HG03159 (cell line): Measurements from ENCODE around the gene GPR161.
"Not testable (repeated sequence)": the region's sequence is repeated elsewhere in the genome, so short reads cannot be mapped to it uniquely, and the experiment has no call there.

Source experiments
- ATAC-seq: cut with Tn5 transposase; IDR thresholded peaks from one replicate; pipeline ENCODE4 v1.9.1; 2021; ENCODE audit warnings: mild to moderate bottlenecking, moderate library complexity; ENCODE audit not compliant: unreplicated experiment

Gene GPR161

DNA sequence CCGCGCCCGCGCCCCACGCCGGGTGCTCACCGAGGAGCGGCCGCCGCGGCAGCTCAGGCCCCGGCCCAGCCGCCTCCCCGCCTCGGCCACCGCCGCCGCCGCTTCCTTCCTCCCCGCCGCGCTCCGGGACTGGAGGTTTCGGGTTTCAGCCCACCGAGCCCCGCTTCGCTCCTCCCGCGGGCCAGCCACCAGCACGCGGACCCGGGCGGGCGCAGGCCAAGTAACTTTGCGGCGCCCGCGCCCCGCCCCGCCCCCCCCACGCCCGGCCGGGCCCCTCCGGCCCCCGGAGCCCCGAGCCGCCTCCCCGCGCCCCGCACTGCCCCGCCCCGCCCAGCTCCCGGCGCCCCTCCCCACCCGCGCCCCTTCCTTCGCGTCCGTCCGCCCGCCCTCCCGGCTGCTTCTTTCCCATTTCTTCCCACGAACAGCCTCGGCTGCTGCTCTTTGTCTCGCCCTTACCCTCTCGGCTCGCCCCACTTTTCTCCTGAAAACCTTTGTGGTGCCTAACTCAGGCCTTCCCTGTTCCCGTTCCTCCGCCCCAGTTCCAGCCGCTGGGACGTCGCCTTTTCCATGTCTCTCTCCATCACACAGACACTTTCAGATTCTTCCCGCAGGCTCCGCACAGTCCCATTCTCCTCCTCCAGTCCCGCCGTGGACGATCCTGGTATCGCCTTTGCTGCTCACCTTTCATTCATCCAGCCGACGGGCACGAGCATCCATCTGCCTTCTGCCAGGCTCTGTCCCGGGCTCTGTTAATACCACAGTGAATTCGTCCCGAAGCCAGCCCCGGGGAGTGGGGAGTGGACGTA, at the start of gene GPR161:
Gene GPR161 (minus strand): TSS at position 222 of the 806 bp plus-strand sequence. CDS start 32,080 bp downstream, outside the sequence.
- peak; percentile 51 for ATAC-seq

DNA sequence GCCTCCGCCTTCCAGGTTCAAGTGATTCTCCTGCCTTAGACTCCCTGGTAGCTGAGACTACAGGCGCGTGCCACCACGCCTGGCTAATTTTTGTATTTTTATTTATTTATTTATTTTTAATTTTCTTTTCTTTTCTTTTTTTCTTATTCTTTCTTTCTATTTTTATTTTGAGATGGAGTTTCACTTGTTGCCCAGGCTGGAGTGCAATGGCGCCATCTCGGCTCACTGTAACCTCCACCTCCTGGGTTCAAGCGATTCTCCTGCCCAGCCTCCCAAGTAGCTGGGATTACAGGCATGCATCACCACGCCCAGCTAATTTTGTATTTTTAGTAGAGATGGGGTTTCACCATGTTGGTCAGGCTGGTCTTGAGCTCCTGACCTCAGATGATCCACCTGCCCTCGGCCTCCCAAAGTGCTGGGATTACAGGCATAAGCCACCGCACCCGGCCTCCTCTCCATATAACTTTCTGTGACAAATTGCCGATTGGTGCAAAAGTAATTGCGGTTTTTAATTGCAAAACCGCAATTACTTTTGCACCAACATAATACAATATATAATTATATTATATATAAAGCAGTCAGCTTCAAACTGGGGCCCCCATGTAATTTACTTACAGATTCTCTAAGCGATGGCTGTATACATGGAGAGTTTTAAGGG, 44.5 kb upstream of the GPR161 start:
- not testable (repeated sequence) for ATAC-seq

DNA sequence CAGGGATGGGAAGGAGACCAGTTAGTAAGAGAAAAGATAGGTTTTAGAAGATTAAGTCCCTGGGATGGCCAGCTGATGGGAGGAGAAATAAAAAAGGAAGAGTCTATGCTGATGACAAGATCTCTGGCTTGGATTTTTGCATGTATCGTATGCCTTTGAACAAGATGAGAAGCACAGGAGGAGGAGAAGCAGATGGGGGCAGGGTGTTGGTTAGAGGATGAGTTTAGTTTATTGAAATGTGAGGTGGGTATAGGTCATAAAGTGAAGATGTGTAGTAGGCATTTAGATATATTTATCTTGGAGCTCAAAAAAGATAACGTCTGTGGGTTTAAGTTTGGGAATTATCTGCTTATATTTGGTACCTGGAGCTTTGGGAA, 43.4 kb upstream of the GPR161 start:
- ATAC-seq = no peak

GRCh38 chr1:168179438-168180147, 42.9 kb upstream of the GPR161 start:
- ATAC-seq = no peak

DNA sequence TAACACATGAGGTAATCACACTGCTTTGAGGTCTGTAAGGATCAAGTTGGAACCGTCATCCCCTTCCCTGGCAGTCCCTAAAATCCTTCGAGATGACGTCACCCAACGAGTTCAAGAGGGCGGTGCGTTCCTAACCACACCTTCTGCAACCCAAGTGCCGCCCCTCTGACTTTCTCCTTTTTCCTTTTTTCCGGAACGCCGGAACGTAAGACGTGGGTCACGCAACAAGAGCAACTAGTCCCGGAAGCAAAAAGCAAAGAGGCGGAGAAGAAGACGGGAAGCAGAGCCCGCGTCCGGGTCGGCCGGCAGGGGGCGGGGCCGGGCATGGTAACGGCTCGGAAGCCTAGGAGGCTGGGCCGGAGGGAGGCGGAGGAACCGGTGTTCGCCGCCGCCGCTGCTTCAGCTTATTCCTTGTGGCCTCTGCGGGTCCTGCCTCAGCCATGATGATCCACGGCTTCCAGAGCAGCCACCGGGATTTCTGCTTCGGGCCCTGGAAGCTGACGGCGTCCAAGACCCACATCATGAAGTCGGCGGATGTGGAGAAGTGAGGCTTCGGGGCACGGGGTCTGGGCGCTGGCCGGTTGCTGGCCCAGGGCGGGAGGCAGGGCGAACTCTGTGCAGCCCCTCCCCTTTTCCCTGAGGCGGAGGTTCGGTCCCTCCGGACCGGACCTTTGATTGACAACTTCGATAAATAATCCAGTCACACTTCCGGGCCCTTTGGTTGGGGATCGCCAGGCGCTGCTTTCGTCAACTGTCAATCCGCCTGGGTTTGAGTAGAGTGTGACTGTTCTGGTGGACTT, 42.1 kb upstream of the GPR161 start, which contains the start of gene TIPRL:
Gene TIPRL (plus strand): TSS at position 325 of the 800 bp plus-strand sequence. CDS start 116 bp downstream, at position 441.
- ATAC-seq = peak; percentile 89

DNA sequence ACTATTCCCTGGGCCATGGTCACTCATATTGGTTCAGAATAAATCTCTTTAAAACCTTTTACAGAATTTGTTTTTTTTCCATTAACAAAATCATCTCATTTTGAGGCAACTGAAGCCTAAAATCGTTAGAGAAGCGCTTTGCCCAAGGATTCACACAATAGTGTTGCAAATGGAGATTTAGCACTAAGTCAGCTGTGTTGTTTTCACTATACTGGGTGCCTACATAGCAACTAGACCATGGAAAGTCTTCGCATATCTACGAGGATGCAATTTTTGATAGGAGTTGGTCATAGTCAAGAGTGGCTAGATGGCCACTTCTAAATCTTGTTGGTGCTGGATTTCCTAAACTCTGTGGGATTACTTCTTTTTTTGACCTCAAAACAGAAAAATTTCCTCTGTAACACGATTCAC, 41.5 kb upstream of the GPR161 start:
- no peak for ATAC-seq

GRCh38 chr1:168172250-168172915, 35.7 kb upstream of the GPR161 start:
- no peak for ATAC-seq

DNA sequence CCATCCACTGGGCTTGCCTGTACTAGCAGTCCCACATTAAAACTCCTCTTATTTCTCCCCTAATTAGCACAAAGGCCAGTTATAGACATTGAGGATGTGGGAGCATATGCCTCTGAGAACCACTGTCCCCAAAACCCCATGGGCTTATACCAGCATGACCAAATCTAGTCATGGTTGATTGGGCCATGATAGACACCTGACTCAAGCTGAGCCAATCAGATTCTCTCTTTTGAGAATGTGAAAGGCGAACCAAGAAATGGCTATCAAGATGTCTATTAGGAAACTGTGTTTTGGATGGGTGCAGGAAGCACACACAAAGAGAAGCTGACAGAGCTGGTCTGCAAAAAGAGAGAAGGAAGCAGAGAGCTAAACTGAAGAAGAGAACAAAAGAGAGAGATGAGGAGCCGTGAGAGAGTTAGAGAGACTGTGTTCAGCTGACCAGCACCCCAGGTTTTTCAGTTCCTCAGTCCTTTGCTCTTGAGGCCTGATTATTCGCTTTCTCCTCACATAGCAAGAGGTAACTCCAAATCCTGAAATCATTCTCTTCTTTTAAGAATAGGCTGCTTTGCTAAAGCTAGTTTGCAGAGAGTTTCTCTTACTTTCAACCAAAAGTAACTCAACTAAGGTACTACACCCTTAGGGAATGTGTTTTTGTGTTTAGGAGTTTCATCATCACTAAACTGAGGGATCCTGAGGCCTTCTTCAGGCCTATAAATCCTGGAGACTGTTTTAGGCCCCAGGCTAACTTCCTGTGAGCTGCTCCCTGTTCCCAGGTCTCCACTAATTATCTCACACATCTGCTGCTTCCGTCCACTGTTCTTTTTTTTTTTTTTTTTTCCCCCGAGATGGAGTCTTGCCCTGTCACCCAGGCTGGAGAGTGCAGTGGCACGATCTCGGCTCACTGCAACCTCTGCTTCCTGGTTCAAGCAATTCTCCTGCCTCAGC, 34.1 kb upstream of the GPR161 start:
- ATAC-seq = no peak

GRCh38 chr1:168167806-168168205, 31.1 kb upstream of the GPR161 start:
- no peak for ATAC-seq

- ATAC-seq = no peak
Measured at GRCh38 chr1:168164771-168165170, 28.0 kb upstream of the GPR161 start.

DNA sequence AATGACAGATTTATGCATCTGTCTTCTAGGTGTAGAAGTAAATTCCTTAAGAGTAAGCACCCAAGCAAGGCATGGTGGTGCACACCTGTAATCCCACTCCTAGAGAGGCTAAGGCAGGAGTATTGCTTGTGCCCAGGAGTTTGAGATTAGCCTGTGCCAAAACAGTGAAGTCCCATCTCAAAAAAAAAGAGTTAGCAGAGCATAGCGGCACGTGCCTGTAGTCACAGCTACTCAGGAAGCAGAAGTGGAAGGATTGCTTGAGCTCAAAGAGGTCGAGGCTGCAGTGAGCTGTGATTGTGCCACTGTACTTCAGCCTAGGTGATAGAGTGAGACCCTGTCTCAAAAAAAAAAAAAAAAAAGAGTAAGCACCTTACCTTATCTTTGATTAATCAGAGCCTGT, 26.9 kb upstream of the GPR161 start:
- no peak for ATAC-seq

- no peak for ATAC-seq
Measured at GRCh38 chr1:168161459-168161858, 24.7 kb upstream of the GPR161 start.

DNA sequence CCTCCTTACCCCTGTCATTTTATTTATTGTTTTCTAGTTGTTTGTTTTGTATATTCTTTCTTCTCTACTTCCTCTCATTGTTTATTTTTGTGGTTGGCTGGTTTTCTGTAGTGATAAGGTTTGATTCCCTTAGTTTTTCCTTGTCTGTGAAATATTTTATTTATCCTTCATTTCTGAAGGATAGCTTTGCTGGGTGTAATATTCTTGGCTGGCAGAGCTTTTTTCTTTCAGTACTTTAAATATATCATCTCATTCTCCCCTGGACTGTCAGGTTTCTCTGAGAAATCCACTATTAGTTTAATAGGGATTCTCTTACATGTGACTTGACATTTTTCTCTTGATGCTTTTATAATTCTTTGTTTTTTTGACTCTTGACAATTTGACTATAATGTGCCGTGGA, 23.2 kb upstream of the GPR161 start:
- no peak for ATAC-seq

- ATAC-seq = no peak
Measured at GRCh38 chr1:168159251-168159650, 22.5 kb upstream of the GPR161 start.

- no peak for ATAC-seq
Measured at GRCh38 chr1:168157638-168158037, 20.9 kb upstream of the GPR161 start.

DNA sequence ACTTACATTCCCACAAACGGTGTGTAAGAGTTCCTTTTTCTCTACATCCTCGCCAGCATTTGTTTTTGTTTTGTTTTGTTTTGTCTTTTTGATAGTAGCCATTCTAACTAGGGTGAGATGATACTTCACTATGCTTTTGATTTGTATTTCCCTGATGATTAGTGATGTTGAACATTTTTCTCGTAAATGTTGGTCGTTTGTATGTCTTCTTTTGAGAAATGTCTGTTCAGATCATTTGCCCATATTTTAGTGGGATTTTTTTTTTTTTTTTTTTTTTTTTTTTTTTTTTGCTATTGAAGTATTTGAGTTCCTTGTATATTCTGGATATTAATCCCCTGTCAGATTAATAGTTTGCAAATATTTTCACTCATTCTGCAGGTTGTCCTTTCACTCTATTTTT, 19.2 kb upstream of the GPR161 start:
- ATAC-seq = no peak

DNA sequence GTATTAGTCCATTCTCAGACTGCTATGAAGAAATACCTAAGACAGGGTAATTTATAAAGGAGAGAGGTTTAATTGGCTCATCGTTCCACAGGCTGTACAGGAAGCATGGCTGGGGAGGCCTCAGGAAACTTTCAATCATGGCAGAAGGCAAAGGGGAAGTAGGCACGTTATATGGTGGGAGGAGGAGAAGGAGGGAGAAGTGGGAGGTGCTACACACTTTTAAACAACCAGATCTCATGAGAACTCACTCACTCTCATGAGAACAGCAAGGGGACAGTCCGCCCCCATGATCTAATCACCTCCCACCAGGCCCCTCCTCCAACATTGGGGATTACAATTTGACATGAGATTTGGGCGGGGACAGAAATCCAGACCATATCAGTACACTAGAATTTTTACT, 18.0 kb upstream of the GPR161 start:
- ATAC-seq = not testable (repeated sequence)

DNA sequence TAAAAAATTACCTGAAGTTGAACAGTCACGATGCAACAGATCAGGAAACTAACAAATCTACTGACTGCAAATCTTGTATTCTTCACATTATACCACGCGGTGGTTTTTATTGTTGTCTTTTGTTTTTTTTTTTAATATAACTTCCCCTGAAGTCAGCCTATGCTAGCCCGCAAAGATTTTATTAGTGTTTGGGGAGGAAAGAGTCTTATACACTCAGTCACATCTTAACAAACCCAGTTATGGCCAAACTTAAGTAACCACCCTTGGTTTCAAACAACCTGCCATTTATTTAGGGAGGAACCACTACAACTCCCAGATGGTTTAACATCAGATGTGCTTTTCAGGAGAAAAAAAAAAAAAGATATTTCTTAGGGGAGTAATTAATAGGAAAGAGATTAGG, 15.2 kb upstream of the GPR161 start:
- no peak for ATAC-seq

- no peak for ATAC-seq
Measured at GRCh38 chr1:168150283-168150682, 13.6 kb upstream of the GPR161 start.
